ENCODE measurements around the gene RNF151. TPM values are rescaled to one million over a fixed set of nuclear protein-coding genes. Genes with fewer than 3 reads are reported as not detected.
"Not testable (repeated sequence)": the region's sequence is repeated elsewhere in the genome, so short reads cannot be mapped to it uniquely, and the experiment has no call there.

The RNF151 gene
- total and polyA plus RNA-seq, 10 donors: 0.16 to 0.26 (median 0.17) TPM; not detected in 7

GRCh38 chr16:1933097-1933661, 33.5 kb upstream of the RNF151 start:
- no peak for DNase-seq
- intact Hi-C loops (cut with DNase I; ENCODE audit: low total_unique reads): no loop called here
- no peak overlapping the region for H3K4me3 ChIP-seq
- peaks cover 0 to 29% (median 7%) of the 10 kb centered on the region in 6 donors for H3K36me3 ChIP-seq
- whole genome bisulfite sequencing, 5 donors: 65 to 77% (median 68%) methylated on average over 20 to 23 of the region's 23 CpGs
- peaks cover 0 to 24% (median 0%) of the 10 kb centered on the region in 7 donors for H3K27me3 ChIP-seq (replicated peaks in 1 of 7)
- H3K9me3 ChIP-seq: no peaks in the 10 kb centered on the region
- TF ChIP-seq POLR2AphosphoS5 (IDR thresholded peaks at IDR 0.05) (peak in 2 of 3 donors; percentile 25 to 76), POLR2A (IDR thresholded peaks at IDR 0.05) (no peak)
- TF ChIP-seq, protein P1, sequence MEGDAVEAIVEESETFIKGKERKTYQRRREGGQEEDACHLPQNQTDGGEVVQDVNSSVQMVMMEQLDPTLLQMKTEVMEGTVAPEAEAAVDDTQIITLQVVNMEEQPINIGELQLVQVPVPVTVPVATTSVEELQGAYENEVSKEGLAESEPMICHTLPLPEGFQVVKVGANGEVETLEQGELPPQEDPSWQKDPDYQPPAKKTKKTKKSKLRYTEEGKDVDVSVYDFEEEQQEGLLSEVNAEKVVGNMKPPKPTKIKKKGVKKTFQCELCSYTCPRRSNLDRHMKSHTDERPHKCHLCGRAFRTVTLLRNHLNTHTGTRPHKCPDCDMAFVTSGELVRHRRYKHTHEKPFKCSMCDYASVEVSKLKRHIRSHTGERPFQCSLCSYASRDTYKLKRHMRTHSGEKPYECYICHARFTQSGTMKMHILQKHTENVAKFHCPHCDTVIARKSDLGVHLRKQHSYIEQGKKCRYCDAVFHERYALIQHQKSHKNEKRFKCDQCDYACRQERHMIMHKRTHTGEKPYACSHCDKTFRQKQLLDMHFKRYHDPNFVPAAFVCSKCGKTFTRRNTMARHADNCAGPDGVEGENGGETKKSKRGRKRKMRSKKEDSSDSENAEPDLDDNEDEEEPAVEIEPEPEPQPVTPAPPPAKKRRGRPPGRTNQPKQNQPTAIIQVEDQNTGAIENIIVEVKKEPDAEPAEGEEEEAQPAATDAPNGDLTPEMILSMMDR (IDR thresholded peaks at IDR 0.05 in 8 of 11, conservative IDR thresholded peaks at IDR 0.05 in 3 of 11): no peak
- H3K27ac ChIP-seq: peak overlapping the region in 3 of 8 donors; percentile 13 to 91 (median 17)
- H3K4me1 ChIP-seq: peaks cover 0 to 63% (median 22%) of the 10 kb centered on the region in 6 donors

DNA sequence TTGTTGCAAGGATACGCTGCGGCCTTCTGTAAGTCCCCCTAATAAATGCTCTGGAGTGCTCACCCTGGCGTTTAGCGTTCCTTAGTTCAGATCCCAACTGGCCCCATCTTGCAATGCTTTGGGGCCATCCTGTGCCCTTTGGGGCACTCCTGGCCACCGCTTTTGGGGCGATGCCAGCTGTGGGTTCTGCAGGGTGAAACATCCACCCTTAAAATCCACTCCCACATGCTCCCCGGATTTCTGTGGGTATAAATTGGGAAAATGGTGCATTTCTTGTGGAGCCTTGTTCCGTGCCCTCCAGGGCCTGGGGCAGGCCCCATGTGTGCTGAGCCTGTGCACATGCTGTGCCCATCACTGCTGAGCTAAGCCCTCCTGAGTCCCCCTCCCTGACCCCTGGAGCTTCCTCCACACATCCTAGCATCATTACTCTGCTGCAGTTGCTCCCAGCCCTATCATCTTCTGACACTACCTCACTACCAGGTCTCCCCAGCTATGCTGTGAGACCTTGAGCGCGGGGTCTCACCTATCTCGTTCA, 29.6 kb upstream of the RNF151 start:
- Histone ChIP-seq H3K4me1 (peaks cover 6 to 81% (median 34%) of the 10 kb centered on the region in 6 donors), H3K27ac (peak overlapping the region in 5 of 8 donors; percentile 59 to 94 (median 84)), H3K9me3 (no peaks in the 10 kb centered on the region), H3K36me3 (peaks cover 0 to 61% (median 25%) of the 10 kb centered on the region in 6 donors), H3K4me3 (no peak overlapping the region), H3K27me3 (replicated peaks in 1 of 7) (peaks cover 0 to 16% (median 0%) of the 10 kb centered on the region in 7 donors)
- DNase-seq: no peak
- intact Hi-C loops (cut with DNase I; ENCODE audit: low total_unique reads): no loop called here
- TF ChIP-seq POLR2AphosphoS5 (IDR thresholded peaks at IDR 0.05) (peak in 1 of 3 donors; percentile 54), POLR2A (IDR thresholded peaks at IDR 0.05) (no peak)
- TF ChIP-seq, protein P1 (IDR thresholded peaks at IDR 0.05 in 8 of 11, conservative IDR thresholded peaks at IDR 0.05 in 3 of 11): no peak
- WGBS, 5 donors: 93 to 96% (median 94%) methylated on average over 10 to 11 of the region's 11 CpGs

- H3K4me1 ChIP-seq: peaks cover 11 to 79% (median 37%) of the 10 kb centered on the region in 6 donors
- intact Hi-C loops (cut with DNase I; ENCODE audit: low total_unique reads): no loop called here
- WGBS, 5 donors: 63 to 84% (median 79%) methylated on average over 6 to 10 of the region's 10 CpGs
- H3K27me3 ChIP-seq (replicated peaks in 1 of 7): peaks cover 0 to 4% (median 0%) of the 10 kb centered on the region in 7 donors
- no peaks in the 10 kb centered on the region for H3K9me3 ChIP-seq
- TF ChIP-seq POLR2A (IDR thresholded peaks at IDR 0.05) (no peak), POLR2AphosphoS5 (IDR thresholded peaks at IDR 0.05) (peak; percentile 59 to 88 (median 78))
- peak overlapping the region in 7 of 8 donors; percentile 45 to 94 (median 80) for H3K27ac ChIP-seq
- DNase-seq: no peak
- H3K36me3 ChIP-seq: peaks cover 0 to 61% (median 25%) of the 10 kb centered on the region in 6 donors
- peak overlapping the region in 3 of 8 donors; percentile 21 to 85 (median 50) for H3K4me3 ChIP-seq
Observed at GRCh38 chr16:1938316-1938715, 28.3 kb upstream of the RNF151 start.

GRCh38 chr16:1938910-1939309, 27.7 kb upstream of the RNF151 start:
- peak overlapping the region in 3 of 8 donors; percentile 21 to 85 (median 50) for H3K4me3 ChIP-seq
- H3K9me3 ChIP-seq: no peaks in the 10 kb centered on the region
- no peak for DNase-seq
- TF ChIP-seq POLR2A (IDR thresholded peaks at IDR 0.05): no peak
- no peak for TF ChIP-seq POLR2AphosphoS5 (IDR thresholded peaks at IDR 0.05)
- TF ChIP-seq, protein P1 (IDR thresholded peaks at IDR 0.05 in 8 of 11, conservative IDR thresholded peaks at IDR 0.05 in 3 of 11): no peak
- peak overlapping the region in 7 of 8 donors; percentile 45 to 94 (median 80) for H3K27ac ChIP-seq
- peaks cover 11 to 83% (median 39%) of the 10 kb centered on the region in 6 donors for H3K4me1 ChIP-seq
- 78 to 91% (median 88%) methylated on average over 16 to 17 of the region's 17 CpGs for WGBS, 5 donors
- no peaks in the 10 kb centered on the region for H3K27me3 ChIP-seq (replicated peaks in 1 of 7)
- intact Hi-C loops (cut with DNase I; ENCODE audit: low total_unique reads): no loop called here
- peaks cover 0 to 61% (median 25%) of the 10 kb centered on the region in 6 donors for H3K36me3 ChIP-seq

GRCh38 chr16:1939833-1940232, 26.8 kb upstream of the RNF151 start:
- Histone ChIP-seq H3K36me3 (peaks cover 0 to 61% (median 25%) of the 10 kb centered on the region in 6 donors), H3K4me3 (peak overlapping the region in 3 of 8 donors; percentile 84 to 93 (median 85)), H3K4me1 (peaks cover 11 to 85% (median 40%) of the 10 kb centered on the region in 6 donors), H3K27ac (peak overlapping the region in 4 of 8 donors; percentile 80 to 94 (median 88))
- H3K27me3 ChIP-seq (replicated peaks in 1 of 7); DNase-seq; intact Hi-C loops (cut with DNase I; ENCODE audit: low total_unique reads); H3K9me3 ChIP-seq: not testable (repeated sequence)
- 93 to 98% (median 96%) methylated on average over 8 of the region's 8 CpGs for WGBS, 5 donors

All from spleen (tissue), 11 donors.